GM19238 (cell line): ENCODE data around the gene CFAP100.
A peak's percentile ranks its signal among the peaks of the same experiment; 100 is the strongest.

Source experiments
- DNase-seq: peaks from one replicate; pipeline ENCODE4 v3.0.0; 2011; ENCODE audit warnings: low spot score; ENCODE audit not compliant: insufficient read length

CFAP100 gene

DNA sequence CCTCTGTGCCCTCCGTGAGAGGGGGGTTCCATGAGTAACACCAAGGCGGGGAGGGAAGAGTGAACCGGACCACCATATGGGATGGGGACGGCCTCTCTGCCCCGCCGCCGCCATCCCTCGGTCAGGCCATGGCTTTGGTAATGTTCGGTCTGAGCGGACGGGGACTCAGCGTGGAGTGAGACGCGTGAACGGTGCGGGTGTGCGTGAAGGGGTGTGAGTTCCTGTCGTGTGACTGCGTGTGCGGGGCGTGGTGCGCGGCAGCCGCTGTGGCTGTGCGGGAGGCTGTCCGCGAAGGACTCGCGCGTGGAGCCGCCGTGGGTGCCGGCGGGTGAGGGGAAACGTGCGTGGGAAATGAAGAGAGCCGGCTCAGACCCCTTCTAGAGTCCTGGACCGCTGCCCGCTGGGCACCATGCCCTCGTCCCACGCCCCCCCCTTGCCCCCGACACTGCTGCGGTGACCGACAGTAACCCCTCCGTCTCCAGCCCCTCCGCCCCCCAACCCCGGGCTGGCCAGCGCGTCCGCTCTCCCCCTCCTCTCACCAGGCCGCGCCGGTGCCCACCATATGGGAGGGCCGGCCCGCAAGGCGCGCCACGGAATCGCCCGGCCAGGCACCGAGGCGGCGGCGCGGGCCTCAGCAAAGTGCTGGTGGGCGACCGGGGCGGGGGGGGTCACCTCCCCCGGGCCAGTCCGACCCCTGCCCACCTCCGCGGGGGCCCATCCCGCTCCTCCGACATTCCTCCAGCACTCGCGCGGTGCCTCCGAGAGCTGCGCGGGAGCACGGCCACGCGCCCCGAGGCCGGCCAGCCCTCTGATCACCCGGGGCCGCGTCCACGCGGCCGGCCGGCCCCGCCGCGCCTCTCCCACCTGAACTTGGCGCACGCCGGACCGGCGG lies 38.1 kb upstream of the CFAP100 start:
- DNase-seq, result no peak

DNA sequence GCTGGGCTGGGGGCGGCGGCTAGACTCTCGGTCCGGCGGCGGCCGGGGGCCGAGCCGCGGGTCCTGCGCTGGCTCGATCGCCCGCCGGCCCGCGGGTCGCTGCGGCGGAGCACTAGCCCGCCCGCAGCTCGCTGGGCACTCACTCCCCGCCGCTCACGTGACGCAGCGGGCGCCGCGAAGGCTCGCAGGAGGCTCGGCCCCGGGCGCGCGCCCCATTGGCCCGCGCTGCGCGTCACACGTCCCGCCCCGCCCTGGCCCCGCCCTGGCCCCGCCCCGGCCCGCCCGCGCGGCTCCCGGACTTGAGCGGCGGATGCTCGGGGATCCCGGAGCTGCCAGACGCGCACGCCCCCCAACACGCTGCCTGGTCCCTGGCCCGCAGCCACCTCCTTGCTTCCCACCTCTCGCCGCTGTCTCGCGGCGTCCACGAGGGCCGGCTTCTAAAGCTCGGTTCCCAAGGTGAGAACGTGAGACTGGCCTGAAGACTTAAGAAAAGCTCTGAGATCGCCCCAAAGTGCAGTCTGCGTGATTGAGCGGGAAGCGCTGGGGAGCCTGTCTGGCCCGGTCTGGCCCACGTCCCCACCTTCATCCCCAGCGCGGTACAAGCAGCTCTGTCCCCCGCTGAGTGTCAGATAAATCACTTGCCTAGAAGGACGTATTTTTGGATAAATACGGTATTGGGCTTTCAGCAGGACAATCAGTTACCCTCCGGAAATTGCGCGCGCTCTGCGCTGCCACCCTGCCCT lies 37.2 kb upstream of the CFAP100 start, which contains the start of gene KLF15:
Gene KLF15, minus strand, starts transcription at position 114 of the 743 bp plus-strand sequence. CDS start 4,486 bp downstream, outside the sequence.
- peak; percentile 95 for DNase-seq

DNA sequence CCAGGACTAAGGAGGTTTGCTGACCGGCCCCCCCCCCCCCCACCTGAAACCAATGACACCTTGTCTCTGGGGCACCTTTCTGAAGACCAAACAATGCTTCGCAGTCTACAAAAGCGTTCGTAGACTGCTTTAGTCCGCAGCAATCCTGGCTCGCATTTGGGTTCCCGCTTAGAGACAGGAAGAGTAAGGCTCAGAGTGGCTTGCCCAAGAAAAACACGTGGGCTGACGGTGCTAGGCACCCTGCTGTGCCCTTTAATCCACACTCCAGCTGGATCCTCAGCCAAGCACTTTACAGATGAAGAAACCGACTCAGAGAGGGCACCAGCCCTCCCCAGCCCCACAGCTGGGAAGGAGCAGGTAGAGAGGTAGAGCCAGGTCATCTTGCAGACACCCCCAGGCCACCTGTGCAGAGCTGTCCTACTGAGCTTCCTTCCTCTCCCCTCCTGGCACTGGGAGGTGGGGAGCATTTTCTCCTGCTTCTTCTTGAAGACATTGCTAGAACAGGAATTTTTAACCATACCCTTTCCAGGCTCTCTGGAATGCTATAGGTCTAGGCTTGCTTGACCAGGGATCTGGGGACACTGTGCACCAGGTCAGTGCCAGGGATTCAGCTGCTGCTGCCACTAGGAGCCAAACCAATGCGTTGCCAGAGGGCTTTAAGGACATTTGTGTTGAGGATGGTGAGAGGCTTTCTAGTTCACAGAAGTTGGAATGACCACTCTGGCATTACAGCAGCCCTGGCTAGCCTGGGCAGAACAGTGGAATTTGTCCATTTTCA lies 36.5 kb upstream of the CFAP100 start:
- DNase-seq, result no peak

DNA sequence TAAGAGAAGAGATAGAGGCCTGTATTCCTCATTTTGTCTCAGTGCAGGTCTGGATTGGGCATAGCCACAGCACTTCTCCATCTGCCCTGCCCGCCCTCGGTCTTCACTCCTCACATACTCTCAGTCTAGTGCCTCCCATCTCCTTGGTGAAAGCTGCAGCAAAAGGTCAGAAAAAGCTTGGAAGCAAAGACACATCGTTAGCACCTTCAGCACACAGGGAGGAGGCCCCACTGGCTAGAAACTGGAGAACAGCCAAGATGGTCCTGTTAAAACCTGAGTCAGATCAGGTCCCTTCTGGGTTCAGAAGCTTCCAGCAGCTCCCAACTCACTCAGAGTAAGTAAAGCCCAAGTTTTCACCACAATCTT lies 35.9 kb upstream of the CFAP100 start:
- no peak for DNase-seq

GRCh38 chr3:126360046-126360713 lies 34.5 kb upstream of the CFAP100 start:
- no peak for DNase-seq

DNA sequence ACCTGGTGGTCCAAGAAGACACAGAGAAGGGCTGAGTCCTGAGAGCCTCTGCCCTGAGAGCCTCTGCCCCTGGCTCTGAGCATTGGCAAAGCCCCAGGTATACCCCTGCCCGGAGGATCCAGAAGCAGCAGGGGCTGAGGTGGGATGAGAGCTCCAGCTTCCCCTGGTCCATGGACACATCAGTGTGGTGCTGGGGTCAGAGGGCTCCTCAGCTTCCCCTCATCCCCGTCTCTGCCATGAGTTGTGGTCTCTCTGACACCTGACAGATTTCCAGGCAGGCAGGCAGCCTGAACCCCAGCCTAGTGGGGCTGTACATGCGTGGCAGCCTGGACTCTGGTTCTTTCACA lies 34.0 kb upstream of the CFAP100 start:
- no peak for DNase-seq

DNA sequence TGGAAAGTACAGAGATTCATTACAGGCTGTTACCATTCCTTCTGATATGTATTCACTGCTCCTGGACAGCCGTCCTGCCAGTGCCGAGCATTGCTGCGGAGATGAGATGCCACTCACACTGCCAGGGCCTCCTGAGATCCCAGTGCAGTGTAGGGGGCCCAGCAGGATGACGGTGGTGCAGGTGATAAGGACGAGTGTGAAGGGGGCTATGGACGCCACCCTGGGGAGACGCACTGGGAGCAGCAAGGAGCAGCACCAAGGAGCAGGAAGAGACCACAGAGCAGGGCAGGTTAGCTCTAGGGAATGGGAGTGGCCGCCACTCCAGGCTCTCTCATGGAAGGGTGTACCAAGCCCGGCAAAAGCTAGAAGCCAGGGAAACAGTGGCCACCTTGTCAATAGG lies 33.5 kb upstream of the CFAP100 start:
- DNase-seq, result no peak

DNA sequence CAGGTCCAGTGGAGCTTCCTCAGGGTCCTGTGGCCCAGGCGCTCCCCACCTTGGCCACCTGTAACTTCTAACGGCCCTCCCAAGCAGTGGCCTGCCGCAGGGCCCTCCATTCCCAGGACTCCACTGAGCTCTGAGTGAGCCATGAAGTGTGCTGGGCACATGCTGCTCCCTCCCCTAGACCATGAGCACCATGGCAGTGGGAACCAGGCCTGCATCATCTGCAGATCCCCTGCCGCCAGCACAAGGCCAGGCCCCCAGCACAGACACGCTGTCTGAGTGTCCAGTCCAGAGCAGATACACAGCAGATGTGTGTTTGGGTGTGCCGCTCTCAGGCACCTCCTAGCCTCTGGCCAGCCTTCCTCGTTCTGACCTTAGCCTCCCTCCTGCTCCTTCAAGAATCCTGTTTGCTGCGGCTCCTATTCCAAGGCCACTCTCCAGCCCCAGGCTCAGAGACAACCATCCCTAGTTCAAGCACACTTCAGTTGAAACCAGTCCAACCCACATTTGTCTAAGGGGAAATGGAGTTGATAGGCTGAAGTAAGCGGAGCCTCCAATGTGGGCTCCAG lies 30.5 kb upstream of the CFAP100 start:
- no peak for DNase-seq

- no peak for DNase-seq
Measured at GRCh38 chr3:126364731-126365301, 29.9 kb upstream of the CFAP100 start.

- no peak for DNase-seq
Measured at GRCh38 chr3:126365351-126366277, 29.1 kb upstream of the CFAP100 start.

DNA sequence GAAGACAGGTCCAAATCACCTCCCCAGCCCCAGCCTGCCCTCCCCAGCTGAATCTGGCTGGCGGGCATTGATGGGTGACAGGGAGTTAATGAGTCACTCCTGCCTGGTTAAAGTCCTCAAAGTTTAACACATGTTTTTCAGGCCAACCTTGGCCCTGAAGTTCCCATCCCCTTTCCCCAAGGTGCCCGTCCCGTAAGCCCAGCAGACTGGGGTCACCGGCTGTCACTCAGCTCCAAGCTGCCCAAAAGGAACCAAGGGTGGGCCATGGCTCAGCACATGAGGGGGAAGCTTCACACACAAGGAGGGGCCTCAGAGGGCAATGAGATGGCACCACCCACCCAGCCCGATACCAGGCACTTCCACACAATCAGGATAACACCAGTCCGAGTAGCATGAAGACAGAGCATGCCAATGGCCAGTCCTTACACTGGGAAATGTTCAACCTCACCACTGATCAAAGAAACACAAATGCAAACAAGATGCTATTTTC lies 27.3 kb upstream of the CFAP100 start:
- no peak for DNase-seq

- no peak for DNase-seq
Measured at GRCh38 chr3:126369490-126369889, 25.2 kb upstream of the CFAP100 start.

GRCh38 chr3:126370055-126370454 lies 24.7 kb upstream of the CFAP100 start:
- DNase-seq, result no peak

DNA sequence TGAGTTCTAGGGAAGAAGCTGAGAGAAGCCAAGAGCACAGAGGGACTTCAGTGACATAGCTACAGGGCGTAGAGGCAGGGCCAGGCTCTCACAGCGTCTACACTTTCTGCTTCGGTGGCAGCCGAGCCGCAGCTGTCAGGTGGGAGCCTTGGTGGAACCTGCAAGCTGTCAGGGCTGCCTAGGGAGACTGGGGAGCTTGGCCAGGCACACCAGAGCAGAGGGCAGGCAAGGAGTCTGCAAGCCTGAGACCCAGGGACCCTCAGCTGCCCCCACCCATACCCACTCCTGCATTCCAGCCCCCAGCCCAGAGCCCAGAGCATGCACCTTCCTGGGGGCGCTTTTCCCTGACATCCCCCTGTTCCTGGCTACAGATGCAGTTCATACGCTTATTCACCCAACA lies 24.1 kb upstream of the CFAP100 start:
- no peak for DNase-seq

DNA sequence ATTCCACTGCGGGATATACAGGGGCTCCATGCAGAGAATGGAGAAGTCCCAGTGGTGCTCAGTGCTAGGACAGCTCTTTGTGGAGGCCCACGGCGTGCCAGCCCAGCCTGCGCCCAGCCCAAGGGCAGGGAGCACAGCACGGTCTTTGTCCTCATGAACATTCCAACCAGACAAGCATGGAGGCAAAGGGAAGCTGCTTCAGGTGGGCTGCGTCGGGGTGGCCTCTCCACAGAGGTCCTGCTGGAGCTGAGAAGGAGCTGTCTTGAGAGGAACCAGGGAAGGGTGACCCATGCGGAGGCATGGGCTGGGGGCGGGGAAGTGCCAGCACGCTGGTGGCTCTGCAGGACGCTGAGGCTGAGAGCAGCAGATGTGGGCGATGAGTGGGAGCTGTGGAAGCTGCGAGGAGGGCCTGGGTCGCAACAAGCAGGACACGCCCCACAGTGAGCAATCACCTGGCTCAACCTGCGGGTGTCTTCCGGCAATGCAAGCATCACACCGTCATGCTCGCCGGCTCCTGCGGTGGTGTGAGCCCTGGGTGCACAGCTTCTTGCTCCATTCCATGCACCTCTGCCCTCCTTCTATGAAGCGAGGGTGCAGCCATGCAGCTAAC lies 23.5 kb upstream of the CFAP100 start:
- no peak for DNase-seq

DNA sequence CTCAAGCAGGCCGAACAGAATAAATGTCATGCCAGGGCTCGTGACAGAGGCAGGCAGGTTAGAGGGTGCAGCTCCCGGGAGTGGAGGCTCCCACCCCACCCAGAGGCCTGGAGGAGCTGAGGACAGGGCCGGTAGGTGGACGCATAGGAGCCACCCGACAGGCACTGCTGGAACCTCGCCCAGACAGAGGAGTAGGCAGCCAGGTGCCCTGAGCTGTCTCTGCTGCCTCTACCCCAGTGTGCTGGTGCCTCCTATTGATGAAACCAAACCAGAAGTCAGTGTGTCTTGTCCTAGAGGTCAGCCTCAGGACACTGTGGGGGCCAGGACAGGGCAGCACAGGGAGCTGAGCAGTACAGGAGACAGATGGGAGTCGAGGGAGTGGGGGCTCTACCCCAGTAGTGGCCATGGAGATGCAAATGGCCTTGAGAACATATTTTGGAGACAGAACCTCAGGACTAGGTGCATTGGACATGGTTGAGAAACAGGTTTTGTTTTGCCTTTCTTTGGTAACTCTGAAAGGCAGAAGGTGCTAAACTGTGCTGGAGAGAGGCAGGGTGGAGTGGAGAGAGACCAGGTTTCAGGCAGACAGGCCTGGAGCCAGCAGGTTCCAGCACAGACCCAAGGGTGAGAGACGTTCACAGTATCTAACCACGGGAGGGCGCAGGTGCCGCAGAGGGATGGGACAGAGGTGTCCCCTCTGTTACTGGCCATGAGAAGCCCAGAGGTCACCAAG lies 22.1 kb upstream of the CFAP100 start:
- DNase-seq, result no peak

- DNase-seq, result no peak
Measured at GRCh38 chr3:126373146-126373613, 21.5 kb upstream of the CFAP100 start.
